ENCODE measurements around the gene EDN2.

Gene EDN2

GRCh38 chr1:41484402-41485241 lies at the start of gene EDN2:
EDN2 (minus strand) TSS chr1:41484683; CDS start chr1:41484601, 82 bp downstream.
- no peak for DNase-seq (ENCODE audit: low read depth)

GRCh38 chr1:41533731-41534080 lies 49.2 kb upstream of the EDN2 start:
- DNase-seq (ENCODE audit: low read depth) = no peak

DNA sequence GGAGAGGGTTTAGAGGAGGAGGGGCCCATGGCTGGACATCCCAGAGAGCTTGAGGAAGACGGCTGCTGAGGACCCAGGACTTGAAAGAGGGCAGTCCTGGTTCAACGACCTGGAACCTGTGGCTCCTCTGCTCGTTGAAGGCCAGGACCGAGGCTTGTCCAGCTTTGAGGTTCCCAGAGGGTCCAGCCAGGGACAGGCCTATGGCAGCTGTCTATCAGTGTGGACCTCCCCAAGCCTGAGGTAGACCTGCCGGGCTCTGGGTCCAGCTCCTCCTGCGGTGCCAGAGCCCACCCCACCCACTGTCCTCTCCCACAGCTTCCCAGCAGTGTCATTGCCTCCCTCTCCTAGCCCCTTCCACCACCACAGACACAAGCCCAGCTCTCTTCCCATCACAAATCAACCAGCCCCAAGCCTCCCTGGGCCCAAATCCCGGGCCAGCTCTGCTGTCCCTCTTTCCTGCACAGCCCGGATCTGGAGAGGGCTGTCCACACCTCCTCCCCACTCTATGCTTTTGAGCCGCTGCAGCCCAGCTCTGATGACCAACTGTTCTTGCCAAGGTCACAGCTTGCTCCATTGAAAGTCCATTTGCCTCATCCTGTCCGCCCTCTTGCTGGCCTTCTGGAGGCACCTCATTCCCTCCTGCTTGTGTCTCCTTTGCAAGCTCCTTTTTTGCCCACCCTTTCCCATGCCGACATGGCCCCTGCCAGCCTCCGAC lies 48.7 kb upstream of the EDN2 start:
- no peak for DNase-seq (ENCODE audit: low read depth)

GRCh38 chr1:41532206-41532975 lies 47.9 kb upstream of the EDN2 start:
- no peak for DNase-seq (ENCODE audit: low read depth)

DNA sequence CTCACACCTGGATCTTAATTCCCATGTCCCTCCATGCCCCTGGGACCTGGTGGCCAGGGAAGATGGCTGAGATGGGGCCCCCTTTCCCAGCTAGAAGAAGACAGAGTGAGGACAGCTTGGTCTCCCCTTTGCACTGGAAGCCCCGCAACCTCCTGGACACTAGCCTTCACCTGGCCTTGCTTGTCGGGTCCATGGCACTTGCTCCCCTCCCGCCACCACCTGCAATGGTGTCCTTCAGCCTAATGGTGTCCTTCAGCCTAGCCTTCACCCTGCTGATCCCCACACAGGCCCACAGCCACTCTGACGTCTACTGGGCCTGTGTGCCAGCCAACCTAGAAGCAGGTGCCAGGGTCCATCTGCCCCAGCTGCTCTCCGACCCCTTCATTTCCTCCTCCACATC lies 45.9 kb upstream of the EDN2 start:
- no peak for DNase-seq (ENCODE audit: low read depth)

DNA sequence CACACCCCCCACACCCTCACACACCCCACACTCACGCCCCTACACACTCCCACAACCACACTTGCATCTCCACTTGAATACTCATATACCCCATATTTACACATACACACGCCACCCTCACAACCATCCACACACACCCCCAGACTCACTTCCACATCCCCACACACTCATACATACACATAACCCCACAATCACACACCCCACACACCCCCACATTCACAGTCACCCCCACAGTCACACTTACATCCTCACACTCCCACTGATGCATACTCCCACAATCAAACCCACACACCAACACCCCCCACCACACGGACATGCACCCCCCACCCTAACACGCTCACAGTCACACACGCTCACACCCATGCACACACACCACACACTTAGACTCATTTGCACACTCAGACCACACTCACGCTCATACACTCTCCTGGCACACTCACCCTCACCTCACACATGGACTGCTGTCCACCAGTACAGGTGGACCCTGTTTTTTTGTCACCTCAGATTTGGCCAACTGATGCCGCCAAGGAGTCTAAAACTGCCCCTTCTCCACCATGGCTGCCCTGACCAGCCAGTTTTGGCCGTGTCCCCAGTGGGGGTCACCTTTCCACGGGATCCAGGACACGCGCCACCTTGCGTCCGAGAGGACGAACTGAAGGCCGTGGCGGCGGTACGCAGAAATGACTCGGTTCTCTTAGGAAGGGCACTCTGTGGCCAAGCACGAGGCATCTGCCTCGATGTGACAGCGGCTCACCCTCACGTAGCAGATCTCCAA lies 45.3 kb upstream of the EDN2 start:
- no peak for DNase-seq (ENCODE audit: low read depth)

DNA sequence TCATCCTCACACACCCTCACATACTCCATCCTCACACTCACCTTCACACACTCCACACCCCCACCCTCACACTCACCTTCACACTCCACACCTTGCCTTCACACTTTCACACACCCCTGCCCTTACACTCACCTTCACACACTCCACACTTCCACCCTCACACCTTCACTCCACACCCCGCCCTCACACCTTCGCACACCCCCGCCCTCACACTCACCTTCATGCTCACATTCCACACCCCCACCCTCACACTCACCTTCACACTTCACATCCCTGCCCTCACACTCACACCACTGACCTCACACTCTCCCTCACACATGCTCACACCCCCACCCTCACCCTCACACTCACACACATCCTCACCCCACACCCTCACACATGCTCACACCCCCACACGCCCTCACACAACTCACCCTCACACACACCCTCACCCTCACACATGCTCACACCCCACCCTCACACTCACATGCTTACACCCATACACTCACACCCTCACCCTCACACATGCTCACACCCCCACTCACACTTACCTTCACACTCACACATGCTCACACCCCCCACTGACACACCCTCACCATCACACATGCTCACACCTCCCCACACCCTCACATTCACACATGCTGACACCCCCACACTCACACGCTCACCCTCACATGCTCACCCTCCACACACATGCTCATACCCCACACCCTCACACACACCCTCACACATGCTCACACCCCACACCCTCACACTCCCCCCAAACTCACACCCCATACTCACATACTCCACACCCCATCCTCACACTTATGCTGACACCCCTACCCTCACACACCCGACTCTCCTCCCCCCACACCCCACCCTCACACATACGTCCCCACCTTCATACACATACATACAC lies 44.5 kb upstream of the EDN2 start:
- DNase-seq (ENCODE audit: low read depth) = no peak

- no peak for DNase-seq (ENCODE audit: low read depth)
Observed at GRCh38 chr1:41528106-41528505, 43.6 kb upstream of the EDN2 start.

GRCh38 chr1:41526956-41527561 lies 42.6 kb upstream of the EDN2 start:
- no peak for DNase-seq (ENCODE audit: low read depth)

- no peak for DNase-seq (ENCODE audit: low read depth)
Observed at GRCh38 chr1:41525891-41526587, 41.6 kb upstream of the EDN2 start.

- no peak for DNase-seq (ENCODE audit: low read depth)
Observed at GRCh38 chr1:41524676-41525675, 40.5 kb upstream of the EDN2 start.

DNA sequence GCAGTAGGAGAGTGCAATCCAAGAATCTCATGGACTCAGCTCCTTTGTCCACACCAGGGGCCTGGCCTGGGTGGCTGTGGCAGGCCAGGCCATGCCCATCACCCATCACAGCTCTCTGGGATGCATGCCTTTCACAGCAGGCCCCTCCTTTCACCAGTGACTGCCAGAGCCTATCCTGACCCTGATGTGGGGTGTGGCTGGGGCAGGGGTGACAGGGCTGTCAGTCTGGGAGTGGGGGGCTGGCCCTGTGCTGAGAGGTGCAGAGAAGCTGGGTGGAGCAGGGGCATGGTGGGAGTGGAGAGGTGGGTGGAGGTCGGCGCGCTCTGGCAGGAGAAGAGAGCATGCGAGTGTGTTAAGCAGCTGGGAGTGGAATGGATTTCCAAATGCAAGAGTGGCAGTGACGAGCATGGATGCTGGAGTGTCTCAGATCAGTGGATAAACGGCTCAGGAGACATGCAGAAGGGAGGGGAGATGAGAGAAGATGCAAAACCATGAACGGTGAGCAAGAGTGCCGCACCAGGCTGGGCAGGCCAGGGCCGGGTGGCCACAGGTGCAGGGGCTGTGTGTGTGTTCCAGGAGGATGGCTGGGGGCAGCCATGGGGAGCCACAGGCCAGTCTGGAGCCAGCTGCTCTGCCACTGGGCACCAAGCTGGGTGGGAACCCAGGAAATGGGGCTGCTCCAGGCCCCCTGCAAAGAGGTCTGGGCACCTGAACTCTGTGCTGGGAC lies 39.6 kb upstream of the EDN2 start:
- no peak for DNase-seq (ENCODE audit: low read depth)

DNA sequence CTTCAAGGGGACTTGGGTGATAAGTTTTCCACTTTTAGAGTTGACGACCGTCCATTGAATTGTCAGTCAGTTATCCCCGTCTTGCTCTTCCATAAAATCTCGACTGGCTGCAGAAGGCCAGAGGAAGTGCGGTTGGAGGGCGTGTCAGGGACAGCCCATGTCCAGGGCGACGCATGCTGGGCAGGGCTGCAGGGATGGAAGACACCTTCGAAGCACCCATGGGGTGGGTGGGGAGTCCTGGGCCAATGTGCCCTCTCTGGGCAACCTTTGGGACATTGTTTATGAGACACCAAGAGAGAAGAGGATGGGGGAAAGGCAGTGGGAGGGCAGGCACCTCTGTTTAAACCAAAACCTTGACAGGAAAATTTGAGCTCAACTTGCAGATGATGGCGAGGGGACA lies 38.6 kb upstream of the EDN2 start:
- no peak for DNase-seq (ENCODE audit: low read depth)

- no peak for DNase-seq (ENCODE audit: low read depth)
Observed at GRCh38 chr1:41521766-41522165, 37.3 kb upstream of the EDN2 start.

DNA sequence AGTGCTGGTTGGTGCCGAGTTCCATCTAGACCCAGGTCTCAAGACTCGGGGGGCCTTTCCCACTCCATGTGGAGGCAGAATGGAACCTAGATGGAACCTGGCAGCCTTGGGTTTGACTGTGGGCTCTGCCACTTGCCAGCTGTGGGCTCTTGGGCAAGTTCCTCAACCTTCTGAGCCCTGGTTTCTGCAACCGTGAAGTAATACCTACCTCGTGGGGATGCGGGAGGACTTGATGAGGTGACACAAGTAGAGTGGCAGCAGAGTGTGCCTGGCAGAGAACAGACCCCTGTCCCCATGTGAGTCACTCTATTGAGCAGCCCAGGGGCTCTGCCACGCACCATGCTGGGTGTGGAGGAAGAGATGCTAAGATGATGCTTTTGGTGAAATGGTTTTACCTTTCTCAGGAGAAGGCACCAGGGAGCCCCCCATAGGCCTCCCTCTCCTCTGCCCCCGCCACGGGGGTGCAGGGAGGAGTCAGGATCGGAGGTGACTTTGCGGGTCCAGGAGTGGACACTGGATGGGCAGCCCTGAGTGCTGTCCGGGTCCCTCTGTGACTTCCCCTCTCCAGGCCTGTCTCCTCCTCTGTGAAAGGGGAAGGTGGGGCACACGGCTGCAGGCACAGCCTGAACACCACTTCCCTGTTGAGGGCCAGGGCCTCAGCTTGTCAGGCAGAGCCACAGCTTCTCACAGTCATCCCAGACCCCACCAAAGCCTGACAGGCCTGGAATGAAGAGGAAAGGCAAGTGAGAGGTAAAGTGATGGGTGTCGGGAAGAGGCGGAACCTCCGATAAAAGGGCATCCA lies 36.7 kb upstream of the EDN2 start:
- DNase-seq (ENCODE audit: low read depth) = no peak

DNA sequence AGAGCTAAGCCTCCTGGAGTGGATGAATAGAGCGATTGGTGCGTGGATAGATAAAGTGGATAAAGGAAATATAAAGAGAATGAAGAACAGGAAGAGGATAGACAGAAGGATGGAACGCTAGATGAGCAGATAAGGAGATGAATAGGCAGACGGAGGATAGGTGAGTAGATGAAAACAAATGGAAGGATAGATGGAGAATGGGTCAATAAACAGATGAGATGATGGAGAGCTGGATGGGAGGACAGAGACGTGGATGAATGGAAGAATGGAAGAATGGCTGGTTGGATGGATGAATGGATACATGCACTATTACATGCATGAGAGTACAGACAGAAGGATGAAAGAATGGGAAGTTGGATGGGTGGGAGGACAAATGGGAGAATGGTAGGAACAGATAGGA lies 35.2 kb upstream of the EDN2 start:
- no peak for DNase-seq (ENCODE audit: low read depth)

DNA sequence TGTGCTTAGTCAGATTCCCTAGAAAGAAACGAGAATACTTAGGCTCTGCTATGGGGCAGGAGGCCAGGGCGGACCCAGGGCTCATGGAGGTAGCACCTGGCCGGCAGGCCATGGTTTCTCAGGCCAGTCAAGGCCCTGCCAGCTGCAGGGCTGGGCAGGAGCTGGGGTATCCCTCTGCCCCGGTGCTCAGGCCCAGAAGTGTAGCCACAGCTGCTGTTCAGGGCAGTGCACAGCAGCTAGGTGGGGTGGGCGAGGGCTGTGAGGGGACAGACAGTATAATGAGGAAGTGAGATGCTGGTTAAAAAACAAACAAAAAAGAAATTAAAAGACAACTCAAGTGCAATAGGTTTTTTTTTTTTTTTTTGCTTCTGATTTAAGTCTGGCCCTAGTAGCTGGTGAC lies 34.0 kb upstream of the EDN2 start:
- DNase-seq (ENCODE audit: low read depth) = no peak

Measured in activated gamma-delta T cell treated with anti-CD3 and anti-CD28 coated beads, Interleukin-2, amount 50 U/mL, for 16 hours (primary cell).